Measurements from ENCODE around the gene RNF32.

Gene RNF32

DNA sequence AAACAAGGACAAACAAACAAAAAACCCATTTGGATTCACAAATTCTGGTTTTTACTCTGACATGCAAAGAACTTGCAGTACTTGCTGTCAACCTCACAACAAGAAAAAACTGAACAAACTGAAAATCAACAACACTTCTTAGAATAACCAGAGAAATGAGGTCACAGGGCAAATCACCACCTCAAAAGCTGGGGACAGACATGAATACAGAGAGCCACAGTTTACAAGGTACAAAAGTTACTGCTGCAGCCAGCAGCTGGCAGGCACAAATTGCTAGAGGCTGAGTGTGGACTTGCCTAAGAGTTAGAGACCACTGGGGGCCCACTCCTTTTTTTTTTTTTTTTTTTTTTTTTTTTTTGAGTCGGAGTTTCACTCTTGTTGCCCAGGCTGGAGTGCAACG, 15.0 kb upstream of the RNF32 start:
- in situ Hi-C loops (cut with HindIII; ENCODE audit: low pct_ligation_motif_present, low sequenced_read_pairs) = no loop called here
- TF ChIP-seq, protein P1, sequence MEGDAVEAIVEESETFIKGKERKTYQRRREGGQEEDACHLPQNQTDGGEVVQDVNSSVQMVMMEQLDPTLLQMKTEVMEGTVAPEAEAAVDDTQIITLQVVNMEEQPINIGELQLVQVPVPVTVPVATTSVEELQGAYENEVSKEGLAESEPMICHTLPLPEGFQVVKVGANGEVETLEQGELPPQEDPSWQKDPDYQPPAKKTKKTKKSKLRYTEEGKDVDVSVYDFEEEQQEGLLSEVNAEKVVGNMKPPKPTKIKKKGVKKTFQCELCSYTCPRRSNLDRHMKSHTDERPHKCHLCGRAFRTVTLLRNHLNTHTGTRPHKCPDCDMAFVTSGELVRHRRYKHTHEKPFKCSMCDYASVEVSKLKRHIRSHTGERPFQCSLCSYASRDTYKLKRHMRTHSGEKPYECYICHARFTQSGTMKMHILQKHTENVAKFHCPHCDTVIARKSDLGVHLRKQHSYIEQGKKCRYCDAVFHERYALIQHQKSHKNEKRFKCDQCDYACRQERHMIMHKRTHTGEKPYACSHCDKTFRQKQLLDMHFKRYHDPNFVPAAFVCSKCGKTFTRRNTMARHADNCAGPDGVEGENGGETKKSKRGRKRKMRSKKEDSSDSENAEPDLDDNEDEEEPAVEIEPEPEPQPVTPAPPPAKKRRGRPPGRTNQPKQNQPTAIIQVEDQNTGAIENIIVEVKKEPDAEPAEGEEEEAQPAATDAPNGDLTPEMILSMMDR (IDR thresholded peaks at IDR 0.05; ENCODE audit: low read depth, low read length, missing control alignments) = no peak
- Histone ChIP-seq H3K27ac (no peak overlapping the region), H3K27me3 (replicated peaks) (no peaks in the 10 kb centered on the region), H3K4me3 (ENCODE audit: low read depth, low read length) (no peak overlapping the region), H3K36me3 (replicated peaks) (no peaks in the 10 kb centered on the region)
- DNase-seq = no peak

GRCh38 chr7:156626220-156626895, 14.2 kb upstream of the RNF32 start:
- TF ChIP-seq, protein P1 (IDR thresholded peaks at IDR 0.05; ENCODE audit: low read depth, low read length, missing control alignments) = no peak
- no peak overlapping the region for H3K27ac ChIP-seq
- no peaks in the 10 kb centered on the region for H3K36me3 ChIP-seq (replicated peaks)
- in situ Hi-C loops (cut with HindIII; ENCODE audit: low pct_ligation_motif_present, low sequenced_read_pairs) = no loop called here
- no peaks in the 10 kb centered on the region for H3K27me3 ChIP-seq (replicated peaks)
- H3K4me3 ChIP-seq (ENCODE audit: low read depth, low read length) = no peak overlapping the region
- DNase-seq = no peak

- in situ Hi-C loops (cut with HindIII; ENCODE audit: low pct_ligation_motif_present, low sequenced_read_pairs) = no loop called here
- TF ChIP-seq, protein P1 (IDR thresholded peaks at IDR 0.05; ENCODE audit: low read depth, low read length, missing control alignments) = no peak
These were observed 12.0 kb upstream of the RNF32 start for GRCh38 chr7:156628562-156628961.

DNA sequence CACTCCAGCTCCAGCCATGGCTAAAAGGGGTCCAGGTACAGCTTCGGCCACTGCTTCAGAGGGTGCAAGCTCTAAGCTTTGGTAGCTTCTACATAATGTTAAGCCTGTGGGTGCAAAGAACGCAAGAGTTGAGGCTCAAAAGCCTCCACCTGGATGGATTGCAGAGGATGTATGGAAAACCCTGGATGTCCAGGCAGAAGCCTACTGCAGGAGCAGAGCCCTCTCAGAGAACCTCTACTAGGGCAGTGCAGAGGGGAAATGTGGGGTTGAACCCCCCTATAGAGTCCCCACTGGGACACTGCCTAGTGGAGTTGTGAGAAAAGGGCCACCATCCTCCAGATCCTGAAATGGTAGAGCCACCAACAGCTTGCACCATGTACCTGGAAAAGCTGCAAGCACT, 10.7 kb upstream of the RNF32 start:
- Histone ChIP-seq H3K4me3 (ENCODE audit: low read depth, low read length) (no peak overlapping the region), H3K27ac (no peak overlapping the region), H3K27me3 (replicated peaks) (no peaks in the 10 kb centered on the region), H3K36me3 (replicated peaks) (no peaks in the 10 kb centered on the region)
- in situ Hi-C loops (cut with HindIII; ENCODE audit: low pct_ligation_motif_present, low sequenced_read_pairs) = no loop called here
- TF ChIP-seq, protein P1 (IDR thresholded peaks at IDR 0.05; ENCODE audit: low read depth, low read length, missing control alignments) = no peak
- no peak for DNase-seq

More at GRCh38 chr7:156628562-156628961, 12.0 kb upstream of the RNF32 start:
- no peaks in the 10 kb centered on the region for H3K36me3 ChIP-seq (replicated peaks)
- no peaks in the 10 kb centered on the region for H3K27me3 ChIP-seq (replicated peaks)
- no peak overlapping the region for H3K4me3 ChIP-seq (ENCODE audit: low read depth, low read length)
- no peak for DNase-seq
- H3K27ac ChIP-seq = no peak overlapping the region

GRCh38 chr7:156634117-156634516, 6.5 kb upstream of the RNF32 start:
- Histone ChIP-seq H3K36me3 (replicated peaks) (no peaks in the 10 kb centered on the region), H3K27me3 (replicated peaks) (no peaks in the 10 kb centered on the region), H3K4me3 (ENCODE audit: low read depth, low read length) (no peak overlapping the region), H3K27ac (no peak overlapping the region)
- no peak for DNase-seq
- in situ Hi-C loops (cut with HindIII; ENCODE audit: low pct_ligation_motif_present, low sequenced_read_pairs) = no loop called here
- TF ChIP-seq, protein P1 (IDR thresholded peaks at IDR 0.05; ENCODE audit: low read depth, low read length, missing control alignments) = no peak

All from brain microvascular endothelial cell (primary cell).